Smooth muscle cell (in vitro differentiated cells): ENCODE results near the gene NKAIN2. TPM values are rescaled to one million over a fixed set of nuclear protein-coding genes. Genes with fewer than 3 reads are reported as not detected.

Experiments used
- DNase-seq: peaks from one replicate; lab custom pipeline; 2025; ENCODE audit not compliant: unreplicated experiment; lab: John Stamatoyannopoulos, UW
- H2AFZ ChIP-seq: fragments of 200-600 bp; sonication (generic); 2 replicates; pipeline ENCODE4 v1.6.0; 2016; ENCODE audit warnings: antibody characterized with exemption, low read depth, mild to moderate bottlenecking
- H3F3A ChIP-seq: fragments of 200-600 bp; sonication (generic); 2 replicates; pipeline ENCODE4 v1.6.0; 2017; ENCODE audit warnings: antibody characterized with exemption, low read depth
- H3K27ac ChIP-seq: fragments of 200-600 bp; sonication (generic); 2 replicates; pipeline ENCODE4 v1.5.1; 2016; ENCODE audit warnings: low read depth, mild to moderate bottlenecking
- H3K27me3 ChIP-seq: fragments of 200-600 bp; sonication (generic); 2 replicates; pipeline ENCODE4 v1.6.1; 2016; ENCODE audit warnings: low read depth, mild to moderate bottlenecking
- H3K36me3 ChIP-seq: fragments of 200-600 bp; sonication (generic); 2 replicates; pipeline ENCODE4 v1.5.1; 2016; ENCODE audit warnings: low read depth
- H3K4me1 ChIP-seq: fragments of 200-600 bp; sonication (generic); 2 replicates; pipeline ENCODE4 v1.5.1; 2016; ENCODE audit warnings: low read depth
- H3K4me2 ChIP-seq: fragments of 200-600 bp; sonication (generic); 2 replicates; pipeline ENCODE4 v1.6.0; 2016; ENCODE audit warnings: mild to moderate bottlenecking
- H3K4me3 ChIP-seq: fragments of 200-600 bp; sonication (generic); 2 replicates; pipeline ENCODE4 v1.5.1; 2016; ENCODE audit warnings: mild to moderate bottlenecking
- H3K79me2 ChIP-seq: fragments of 200-600 bp; sonication (generic); 2 replicates; pipeline ENCODE4 v1.6.0; 2016; ENCODE audit warnings: low read depth, mild to moderate bottlenecking
- H3K9ac ChIP-seq: fragments of 200-600 bp; sonication (generic); 2 replicates; pipeline ENCODE4 v1.6.0; 2016; ENCODE audit warnings: low read depth
- H3K9me3 ChIP-seq: fragments of 200-600 bp; sonication (generic); replicated peaks from 2 replicates; pipeline ENCODE4 v1.5.1; 2016; ENCODE audit warnings: low read depth
- H4K20me1 ChIP-seq: fragments of 200-600 bp; sonication (generic); 2 replicates; pipeline ENCODE4 v1.6.0; 2016; ENCODE audit warnings: low read depth
- WGBS: methylation state at CpG from one replicate; pipeline ENCODE4 v1.1.7; 2016; ENCODE audit warnings: low lambda C conversion rate; 5-methylcytosine and 5-hydroxymethylcytosine counted together
- polyA plus RNA-seq: library from polyadenylated mRNA; unstranded; fragments of >200 nt; fragmentation: Nextera tagmentation; extraction: Ambion mirVana; gene quantifications from 2 replicates; pipeline ENCODE4 v1.2.1, GENCODE V29; 2016
- total RNA-seq: library from RNA; depleted of rRNA; stranded (reverse); fragments of >200 nt; gene quantifications from 2 replicates; pipeline ENCODE4 v1.2.3, GENCODE V29; 2014
- TF ChIP-seq, protein P1 (sequence below): fragments of 200-600 bp; sonication (generic); IDR thresholded peaks from 2 replicates; pipeline ENCODE4 v1.5.1; 2017; ENCODE audit warnings: borderline replicate concordance, mild to moderate bottlenecking, antibody characterized with exemption; ENCODE audit not compliant: insufficient read depth, poor library complexity, severe bottlenecking

Gene NKAIN2
- total and polyA plus RNA-seq, 2 experiments from 2014 or later = 0.09 TPM; not detected in 1

DNA sequence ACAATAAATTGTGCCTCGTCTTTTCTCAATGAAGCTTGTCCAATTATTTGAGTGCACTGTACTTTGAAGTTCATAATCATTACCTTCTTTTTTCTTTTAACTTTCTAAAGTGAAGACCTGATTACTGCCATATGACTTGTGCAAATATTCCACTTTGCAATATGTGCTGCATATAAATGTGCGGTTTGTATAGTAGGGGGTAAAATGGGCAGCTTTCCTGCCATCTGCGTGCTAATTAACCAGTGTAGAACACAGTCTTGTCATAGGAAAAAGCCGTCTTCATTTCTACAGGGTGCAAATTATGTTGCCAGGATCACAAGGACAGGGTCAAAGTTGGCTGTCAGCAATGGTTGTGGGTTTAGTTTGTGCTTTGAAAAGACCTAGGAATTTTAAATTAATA is 397.0 kb downstream of the NKAIN2 start:
- Histone ChIP-seq H3K27me3 (no peaks in the 10 kb centered on the region), H2AFZ (no peak overlapping the region), H3K9me3 (no peaks in the 10 kb centered on the region), H3K79me2 (no peaks in the 10 kb centered on the region), H3F3A (no peaks in the 10 kb centered on the region), H3K4me3 (no peak overlapping the region), H3K4me1 (no peaks in the 10 kb centered on the region), H3K4me2 (no peak overlapping the region), H3K27ac (no peak overlapping the region), H3K36me3 (no peaks in the 10 kb centered on the region), H4K20me1 (no peaks in the 10 kb centered on the region), H3K9ac (no peak overlapping the region)
- DNase-seq = no peak
- WGBS = 96% methylated on average over 4 of the region's 4 CpGs
- TF ChIP-seq, protein P1, sequence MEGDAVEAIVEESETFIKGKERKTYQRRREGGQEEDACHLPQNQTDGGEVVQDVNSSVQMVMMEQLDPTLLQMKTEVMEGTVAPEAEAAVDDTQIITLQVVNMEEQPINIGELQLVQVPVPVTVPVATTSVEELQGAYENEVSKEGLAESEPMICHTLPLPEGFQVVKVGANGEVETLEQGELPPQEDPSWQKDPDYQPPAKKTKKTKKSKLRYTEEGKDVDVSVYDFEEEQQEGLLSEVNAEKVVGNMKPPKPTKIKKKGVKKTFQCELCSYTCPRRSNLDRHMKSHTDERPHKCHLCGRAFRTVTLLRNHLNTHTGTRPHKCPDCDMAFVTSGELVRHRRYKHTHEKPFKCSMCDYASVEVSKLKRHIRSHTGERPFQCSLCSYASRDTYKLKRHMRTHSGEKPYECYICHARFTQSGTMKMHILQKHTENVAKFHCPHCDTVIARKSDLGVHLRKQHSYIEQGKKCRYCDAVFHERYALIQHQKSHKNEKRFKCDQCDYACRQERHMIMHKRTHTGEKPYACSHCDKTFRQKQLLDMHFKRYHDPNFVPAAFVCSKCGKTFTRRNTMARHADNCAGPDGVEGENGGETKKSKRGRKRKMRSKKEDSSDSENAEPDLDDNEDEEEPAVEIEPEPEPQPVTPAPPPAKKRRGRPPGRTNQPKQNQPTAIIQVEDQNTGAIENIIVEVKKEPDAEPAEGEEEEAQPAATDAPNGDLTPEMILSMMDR = no peak

- H3K36me3 ChIP-seq = no peaks in the 10 kb centered on the region
- TF ChIP-seq, protein P1 = no peak
Observed at GRCh38 chr6:124203101-124203811, 399.6 kb downstream of the NKAIN2 start.

DNA sequence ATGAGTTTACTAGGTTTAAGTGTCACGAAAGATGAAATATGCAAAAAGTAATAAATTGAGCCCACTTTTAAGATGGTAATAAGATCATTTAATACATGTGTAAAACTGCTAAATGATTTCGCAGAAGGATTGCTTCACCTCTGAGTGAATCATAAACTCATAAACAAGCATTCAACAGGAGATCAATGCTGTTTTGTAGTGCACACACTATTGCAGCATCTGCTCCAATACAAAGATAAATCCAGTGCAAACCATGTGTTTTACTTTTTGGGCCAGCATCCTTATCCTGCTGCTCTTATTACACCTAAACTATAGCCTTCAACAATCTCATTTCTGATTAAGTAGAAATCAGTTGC is 400.1 kb downstream of the NKAIN2 start:
- H4K20me1 ChIP-seq = no peaks in the 10 kb centered on the region
- H3K4me3 ChIP-seq = no peak overlapping the region
- no peak overlapping the region for H2AFZ ChIP-seq
- TF ChIP-seq, protein P1 = no peak
- H3K9ac ChIP-seq = no peak overlapping the region
- no peaks in the 10 kb centered on the region for H3K36me3 ChIP-seq
- H3K27ac ChIP-seq = no peak overlapping the region
- H3K79me2 ChIP-seq = no peaks in the 10 kb centered on the region
- no peaks in the 10 kb centered on the region for H3K4me1 ChIP-seq
- no peaks in the 10 kb centered on the region for H3F3A ChIP-seq
- H3K27me3 ChIP-seq = no peaks in the 10 kb centered on the region
- no peak for DNase-seq
- no peak overlapping the region for H3K4me2 ChIP-seq
- WGBS = 60% methylated on average over 2 of the region's 2 CpGs
- H3K9me3 ChIP-seq = no peaks in the 10 kb centered on the region

More at GRCh38 chr6:124203101-124203811, 399.6 kb downstream of the NKAIN2 start:
- no peaks in the 10 kb centered on the region for H4K20me1 ChIP-seq
- no peaks in the 10 kb centered on the region for H3K9me3 ChIP-seq
- H2AFZ ChIP-seq = no peak overlapping the region
- no peak overlapping the region for H3K4me3 ChIP-seq
- H3K27ac ChIP-seq = no peak overlapping the region
- H3K79me2 ChIP-seq = no peaks in the 10 kb centered on the region
- 72% methylated on average over 2 of the region's 2 CpGs for WGBS
- no peak overlapping the region for H3K9ac ChIP-seq
- H3K27me3 ChIP-seq = no peaks in the 10 kb centered on the region
- no peak overlapping the region for H3K4me2 ChIP-seq
- no peaks in the 10 kb centered on the region for H3K4me1 ChIP-seq
- DNase-seq = no peak
- no peaks in the 10 kb centered on the region for H3F3A ChIP-seq

DNA sequence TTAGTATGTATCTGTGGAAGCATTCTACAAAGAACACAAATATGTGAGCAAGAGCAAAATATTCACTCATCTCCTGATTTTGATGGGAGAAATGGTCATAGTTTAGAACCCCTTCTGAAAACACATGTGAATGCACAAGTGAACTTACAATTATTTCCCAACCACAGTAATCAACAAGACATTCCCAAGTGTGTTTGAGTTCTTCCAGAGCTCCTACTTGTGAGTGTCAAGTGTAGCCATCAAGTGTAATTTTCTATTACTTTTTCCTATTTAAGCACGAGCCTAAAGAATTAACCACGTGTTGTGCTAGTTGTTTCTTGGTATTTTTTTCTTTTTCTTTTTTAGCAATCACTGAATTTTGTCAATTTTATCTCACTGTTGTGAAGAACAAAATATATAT is 402.3 kb downstream of the NKAIN2 start:
- H3K4me1 ChIP-seq = no peaks in the 10 kb centered on the region
- no peaks in the 10 kb centered on the region for H3K79me2 ChIP-seq
- no peak overlapping the region for H3K4me3 ChIP-seq
- 49% methylated on average over 2 of the region's 2 CpGs for WGBS
- H4K20me1 ChIP-seq = no peaks in the 10 kb centered on the region
- no peaks in the 10 kb centered on the region for H3K9me3 ChIP-seq
- no peak overlapping the region for H2AFZ ChIP-seq
- no peak for DNase-seq
- no peaks in the 10 kb centered on the region for H3K36me3 ChIP-seq
- TF ChIP-seq, protein P1 = no peak
- no peak overlapping the region for H3K4me2 ChIP-seq
- no peak overlapping the region for H3K27ac ChIP-seq
- H3K27me3 ChIP-seq = no peaks in the 10 kb centered on the region
- no peak overlapping the region for H3K9ac ChIP-seq
- H3F3A ChIP-seq = no peaks in the 10 kb centered on the region
